ENCODE measurements around the gene B4GALT6.

The B4GALT6 gene

DNA sequence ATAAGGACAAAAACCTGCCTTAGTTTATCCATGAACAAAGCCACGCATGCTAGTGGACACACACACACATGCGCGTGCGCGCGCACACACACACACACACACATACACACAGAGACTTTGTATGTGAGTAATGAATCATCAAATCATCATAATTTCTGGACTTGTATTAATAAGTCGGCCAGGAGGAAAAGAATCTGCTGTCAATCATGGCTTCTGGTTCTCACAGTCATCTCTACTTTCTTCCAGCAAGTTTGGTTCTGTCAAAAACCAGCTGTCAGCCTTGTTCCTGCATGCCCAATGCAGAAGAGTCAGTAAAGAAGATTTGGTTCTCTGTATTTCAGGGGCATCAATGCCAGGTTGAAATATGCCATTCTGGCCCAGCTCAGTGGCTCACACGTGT, 93.8 kb downstream of the B4GALT6 start:
- DNase-seq, result no peak

DNA sequence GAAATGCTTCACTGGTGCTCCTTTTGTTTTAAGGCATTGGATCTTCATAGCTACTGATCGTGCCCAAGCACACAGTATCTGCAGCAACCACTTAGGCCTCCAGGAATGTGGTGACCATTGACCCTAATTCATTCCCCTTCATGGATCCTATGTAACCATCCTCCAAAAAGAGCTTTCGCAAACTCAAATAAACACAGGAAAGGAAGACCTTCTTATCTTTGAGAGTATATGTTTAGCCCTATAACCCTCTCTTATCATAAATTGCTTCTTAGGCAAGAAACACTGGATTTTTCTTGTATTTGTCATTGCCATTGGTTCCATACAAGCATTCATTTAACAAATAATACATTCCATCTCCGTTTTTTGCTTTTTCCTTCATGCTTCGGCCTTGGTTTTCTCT, 96.9 kb downstream of the B4GALT6 start:
- no peak for DNase-seq

DNA sequence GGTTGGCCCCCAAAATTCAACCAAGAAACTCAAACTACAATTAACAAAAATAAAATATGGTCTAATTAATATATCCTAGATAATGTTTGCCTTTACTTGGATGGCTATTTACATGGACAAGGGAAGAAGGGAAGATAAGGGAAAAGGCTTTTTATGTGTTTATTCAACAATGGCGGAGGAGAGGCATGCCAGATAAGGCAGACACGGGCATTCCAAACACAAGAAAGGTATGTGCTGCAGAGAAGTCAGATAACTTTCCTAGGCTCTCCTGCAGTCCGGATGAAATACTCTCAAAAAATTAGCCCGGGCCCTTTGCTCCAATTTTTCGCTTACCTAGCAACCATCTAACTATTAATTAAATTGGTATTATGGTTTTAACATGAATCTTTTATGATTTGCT, 97.8 kb downstream of the B4GALT6 start:
- DNase-seq, result no peak

DNA sequence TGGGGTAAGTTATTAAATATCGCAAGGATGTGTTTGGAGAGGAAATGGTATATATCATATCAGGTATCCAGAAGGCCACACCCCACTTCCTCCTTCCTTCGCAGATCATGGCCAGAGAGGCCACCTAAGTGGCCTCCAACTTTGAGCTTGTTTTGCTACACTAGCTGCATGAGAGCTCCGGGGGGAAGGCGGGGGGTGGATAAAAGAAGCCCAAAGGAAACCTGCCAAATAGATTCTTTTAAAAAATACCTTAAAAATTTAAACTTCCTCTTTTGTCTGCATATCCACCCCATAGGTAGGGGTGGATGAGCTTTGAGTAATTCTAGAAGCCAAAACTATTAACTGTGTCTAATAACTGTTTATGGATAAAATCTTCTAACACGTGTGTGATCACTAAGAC, 98.4 kb downstream of the B4GALT6 start:
- no peak for DNase-seq

DNA sequence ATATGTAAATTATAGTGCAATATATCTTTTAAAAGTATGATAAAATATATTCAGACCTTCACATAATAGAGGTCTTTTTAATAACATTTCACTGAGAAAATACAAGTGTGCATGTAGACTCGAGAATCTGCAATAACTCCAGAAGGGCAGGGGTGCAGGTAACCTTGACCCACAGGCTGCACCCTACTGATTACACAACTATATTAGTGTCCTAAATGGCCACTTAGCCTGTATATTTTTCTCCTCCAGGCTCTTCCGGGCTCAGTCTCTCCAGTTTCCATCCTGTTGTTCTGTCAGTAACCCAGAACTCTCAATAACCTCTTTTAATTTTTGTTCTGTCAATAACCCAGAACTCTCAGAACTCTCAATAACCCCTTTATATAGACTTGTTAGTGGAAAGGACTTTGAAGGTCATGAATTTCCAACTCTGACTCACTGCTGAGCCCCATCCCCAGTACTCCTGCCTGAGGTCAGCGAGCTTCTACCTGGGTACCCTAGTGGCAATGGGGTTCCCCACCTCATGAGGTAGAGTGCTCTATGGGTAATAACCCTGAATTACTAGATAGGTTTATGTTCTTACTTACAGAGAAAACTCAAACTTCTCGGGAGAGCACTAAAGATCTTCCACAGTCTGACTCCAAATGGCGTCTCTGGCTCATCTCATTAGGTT, 101.1 kb downstream of the B4GALT6 start:
- no peak for DNase-seq

DNA sequence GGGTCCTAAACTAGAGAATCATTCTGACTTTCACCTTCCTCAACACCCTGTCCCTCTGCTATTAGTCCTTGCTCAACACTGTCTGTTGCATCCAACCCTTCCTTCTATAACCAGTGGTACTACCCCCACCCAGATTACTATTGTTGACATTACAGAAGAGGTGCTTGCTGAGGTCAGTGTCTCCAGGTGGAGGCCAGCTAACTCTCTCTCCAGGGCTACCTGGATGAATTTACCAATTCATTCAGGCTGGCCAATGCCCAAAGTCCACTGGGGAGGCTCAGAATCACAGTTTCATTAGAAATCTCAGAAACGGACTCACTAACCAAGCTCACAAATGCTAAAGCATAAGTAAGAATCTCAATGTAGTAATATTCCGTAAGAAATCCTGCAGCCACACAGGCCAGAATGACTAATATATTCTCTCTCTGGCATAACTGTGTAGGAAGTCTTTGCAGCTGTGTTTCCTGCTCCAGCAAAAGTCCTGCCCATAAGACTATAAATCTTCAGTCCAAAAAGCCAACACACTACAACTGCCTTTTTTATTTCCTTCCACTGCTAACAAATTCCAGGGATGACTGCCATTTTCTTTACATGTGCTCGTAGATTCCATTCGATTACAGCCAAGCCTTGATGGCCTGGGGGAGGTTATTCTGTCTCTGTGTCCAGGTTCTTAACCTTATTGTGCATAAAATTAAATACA, 102.7 kb downstream of the B4GALT6 start:
- DNase-seq, result no peak

DNA sequence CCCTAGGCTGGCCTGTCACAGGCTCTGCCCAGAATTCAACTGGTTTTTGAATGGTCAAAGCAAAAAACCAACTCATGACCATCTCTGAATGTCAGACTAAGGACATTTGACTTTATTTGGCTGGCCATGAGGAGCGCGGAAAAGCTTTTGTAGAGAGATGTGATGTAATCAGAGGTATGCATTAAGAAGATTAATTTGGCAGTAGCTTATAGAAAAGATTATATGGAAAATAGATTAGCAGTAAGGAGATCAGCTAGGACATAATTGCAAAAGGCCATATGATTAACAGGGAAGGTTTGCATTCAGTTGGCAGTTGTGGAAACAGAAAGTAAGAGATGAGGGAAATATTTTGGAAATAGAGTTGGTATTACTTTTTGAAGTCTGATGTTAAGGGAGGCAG, 105.0 kb downstream of the B4GALT6 start:
- no peak for DNase-seq

DNA sequence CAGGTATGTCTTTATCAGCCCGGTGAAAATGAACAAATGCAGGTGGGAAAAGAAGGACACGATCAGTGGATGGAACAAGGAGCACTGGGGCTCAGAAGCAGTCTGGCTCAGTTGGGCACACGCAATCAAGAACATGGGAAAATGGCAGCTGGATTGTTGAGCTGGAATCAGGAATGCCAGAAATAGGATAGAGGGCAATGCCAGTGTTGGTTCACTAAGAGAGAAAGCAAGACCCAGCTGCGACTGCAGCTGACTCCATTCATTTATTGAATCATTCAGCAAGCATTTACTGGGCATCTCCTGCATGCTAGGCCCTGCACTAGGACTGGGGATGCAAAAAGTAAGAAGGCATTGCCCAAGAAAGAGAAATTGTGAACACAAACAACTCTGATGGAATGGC, 106.3 kb downstream of the B4GALT6 start:
- no peak for DNase-seq

DNA sequence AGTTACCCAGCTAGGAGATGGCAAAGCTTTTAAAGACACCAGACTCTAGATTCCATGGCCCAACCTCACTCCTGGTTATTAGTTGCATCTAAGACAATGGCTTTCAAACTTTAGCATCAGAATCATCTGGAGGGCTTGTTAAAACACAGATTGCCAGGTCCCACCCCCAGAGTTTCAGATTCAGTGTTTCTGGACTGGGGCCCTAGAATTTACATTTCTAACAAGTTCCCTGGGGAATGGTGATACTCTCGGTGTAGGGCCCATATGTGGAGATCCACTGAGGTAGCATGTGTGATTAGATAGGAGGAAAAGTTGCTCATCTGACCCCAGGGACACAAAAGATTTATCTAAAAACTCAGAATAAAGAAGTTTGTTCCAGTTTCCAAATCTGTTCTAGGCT, 107.2 kb downstream of the B4GALT6 start:
- no peak for DNase-seq

DNA sequence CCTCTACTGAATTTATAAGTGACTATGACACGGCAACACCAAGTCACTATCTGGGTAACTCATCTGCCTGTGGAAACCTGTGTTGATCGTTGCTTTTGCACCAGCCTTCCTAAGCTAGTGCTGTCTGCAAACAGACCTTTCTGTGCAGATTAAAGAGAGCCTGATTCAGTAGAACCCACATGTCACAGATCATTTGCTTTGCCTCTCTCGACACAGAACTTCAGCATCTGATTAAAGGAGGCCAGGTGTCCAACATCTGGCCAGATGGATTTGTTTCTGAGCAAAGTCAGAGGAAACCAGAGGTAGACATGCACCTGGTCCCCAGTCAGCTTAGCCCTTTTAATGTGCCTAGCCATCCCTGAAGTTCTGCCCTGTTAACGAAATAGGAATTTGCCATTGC, 107.7 kb downstream of the B4GALT6 start:
- DNase-seq, result no peak

DNA sequence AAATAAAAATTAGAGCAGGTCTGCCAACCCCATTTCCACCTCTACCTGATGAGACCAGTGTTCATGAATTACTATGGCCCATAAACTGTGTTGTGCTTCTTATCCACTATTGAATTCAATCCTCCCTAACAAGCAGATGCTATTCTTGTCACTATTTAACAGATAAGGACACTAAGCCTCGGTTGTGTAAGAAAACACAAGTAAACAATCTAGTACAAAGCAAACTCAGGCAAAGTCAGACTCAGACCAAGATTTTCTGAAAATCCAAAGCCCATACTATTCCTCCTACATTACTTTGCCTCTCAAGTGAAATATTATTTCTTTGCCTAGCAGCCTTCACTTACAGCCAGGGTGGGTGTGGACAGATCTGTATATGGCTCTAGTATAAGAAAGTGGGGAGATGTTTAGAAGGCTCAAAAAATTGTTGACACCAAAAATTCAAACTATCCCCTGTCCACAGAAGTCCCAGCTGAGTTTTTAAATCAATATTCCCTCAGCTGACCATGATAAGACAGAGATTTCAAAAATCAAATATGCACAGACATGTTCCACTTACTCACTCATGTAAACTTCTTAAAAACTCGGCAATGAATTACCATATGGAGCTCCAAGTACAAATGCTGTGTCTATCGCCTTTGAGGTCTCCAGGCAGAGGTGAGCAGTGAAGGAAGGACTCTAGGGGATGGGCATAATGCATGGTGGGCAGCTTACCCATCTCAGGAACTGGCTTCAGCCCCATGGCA, 108.7 kb downstream of the B4GALT6 start:
- DNase-seq, result no peak

DNA sequence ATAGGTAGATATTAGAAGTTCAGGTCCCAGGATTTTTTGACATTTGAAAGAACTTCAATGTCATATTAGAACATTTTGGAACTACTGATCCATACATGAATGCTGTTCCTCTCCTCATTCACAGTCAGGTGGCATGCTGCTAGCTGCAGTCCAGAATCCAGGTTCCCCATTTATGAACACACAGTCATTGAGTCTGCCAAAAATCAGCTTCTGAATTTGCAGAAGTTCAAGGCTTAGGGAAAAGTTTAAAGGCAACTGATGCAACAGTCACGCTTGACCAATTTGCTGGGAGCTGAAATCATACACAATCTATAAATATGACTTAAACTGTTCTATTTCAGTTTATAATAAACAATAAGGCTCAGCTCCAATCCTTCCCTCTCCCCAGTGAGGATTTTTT, 110.0 kb downstream of the B4GALT6 start:
- DNase-seq, result no peak
